Keratinocyte (primary cell): Measurements from ENCODE around the gene IFT81. TPM values are rescaled to one million over a fixed set of nuclear protein-coding genes. Genes with fewer than 3 reads are reported as not detected.

ENCODE experiments used
- DNase-seq: peaks from one replicate; pipeline ENCODE4 v3.0.0-alpha.2; 2011; ENCODE audit warnings: low read depth, missing footprints, low spot score
- FAIRE-seq: peaks from 2 replicates; lab custom pipeline; 2011; peaks lifted over from hg19 to GRCh38; lab: Jason Lieb, UNC
- H2AFZ ChIP-seq: 2 replicates; pipeline ENCODE4 v1.6.0; 2012; ENCODE audit warnings: low read length, control low read depth, inconsistent platforms; ENCODE audit not compliant: control insufficient read depth
- H3K27ac ChIP-seq: 2 replicates; pipeline ENCODE4 v1.5.1; 2011; ENCODE audit warnings: low read length; ENCODE audit not compliant: control insufficient read depth, insufficient read depth
- H3K27me3 ChIP-seq: 3 replicates; pipeline ENCODE4 v1.6.0; 2011; ENCODE audit warnings: low read length; ENCODE audit not compliant: control insufficient read depth, insufficient read depth; ENCODE audit errors: extremely low read depth
- H3K36me3 ChIP-seq, 2 experiments: 2 replicates in 1 of 2; 3 replicates in 1 of 2; pipeline ENCODE4 v1.5.1; 2011; ENCODE audit warnings: low read length in 2 of 2, mild to moderate bottlenecking in 1 of 2; ENCODE audit not compliant: control insufficient read depth in 2 of 2, insufficient read depth in 2 of 2; ENCODE audit errors: extremely low read depth in 1 of 2
- H3K4me1 ChIP-seq: 3 replicates; pipeline ENCODE4 v1.5.1; 2011; ENCODE audit warnings: low read length; ENCODE audit not compliant: control insufficient read depth, insufficient read depth; ENCODE audit errors: extremely low read depth
- H3K4me2 ChIP-seq: 3 replicates; pipeline ENCODE4 v1.6.0; 2011; ENCODE audit warnings: low read depth, low read length; ENCODE audit not compliant: control insufficient read depth, insufficient read depth; ENCODE audit errors: extremely low read depth
- H3K4me3 ChIP-seq, 3 experiments: fragments of 200-600 bp in 1 of 3; sonication (generic) in 1 of 3; 2 replicates in 2 of 3; 3 replicates in 1 of 3; pipeline ENCODE4 v1.5.1; 2011 to 2016; ENCODE audit warnings: low read length in 3 of 3, mild to moderate bottlenecking in 3 of 3, control low read depth in 2 of 3, inconsistent platforms in 1 of 3, low read depth in 1 of 3, mixed read lengths in 1 of 3, mixed run types in 1 of 3, moderate library complexity in 1 of 3; ENCODE audit not compliant: control insufficient read depth in 2 of 3, insufficient read depth in 2 of 3; ENCODE audit errors: extremely low read depth in 1 of 3
- H3K79me2 ChIP-seq: 2 replicates; pipeline ENCODE4 v1.6.0; 2012; ENCODE audit warnings: low read length; ENCODE audit not compliant: control insufficient read depth, insufficient read depth
- H3K9ac ChIP-seq: 3 replicates; pipeline ENCODE4 v1.6.0; 2011; ENCODE audit warnings: low read length; ENCODE audit not compliant: control insufficient read depth, insufficient read depth; ENCODE audit errors: extremely low read depth
- H3K9me1 ChIP-seq: 3 replicates; pipeline ENCODE4 v1.6.0; 2011; ENCODE audit warnings: low read length; ENCODE audit not compliant: control insufficient read depth, insufficient read depth; ENCODE audit errors: extremely low read depth
- H3K9me3 ChIP-seq: 2 replicates; pipeline ENCODE4 v1.5.1; 2012; ENCODE audit warnings: low read depth, low read length; ENCODE audit not compliant: control insufficient read depth
- H4K20me1 ChIP-seq: 3 replicates; pipeline ENCODE4 v1.6.0; 2011; ENCODE audit warnings: low read length; ENCODE audit not compliant: control insufficient read depth, insufficient read depth; ENCODE audit errors: extremely low read depth
- EZH2 ChIP-seq: IDR thresholded peaks from one replicate; pipeline ENCODE4 v1.6.1; 2012; ENCODE audit warnings: inconsistent platforms, mild to moderate bottlenecking, low read length, moderate library complexity
- dilution Hi-C: fragments of 300-500 bp; cut with MboI; formaldehyde crosslinking; loops from one replicate; pipeline ENCODE4 v1.7.0; 2020; ENCODE audit warnings: low sequenced_read_pairs; ENCODE audit not compliant: extremely low pct_ligation_motif_present
- polyA plus RNA-seq, 5 experiments: library from polyadenylated mRNA; depleted of rRNA in 3 of 5; stranded (reverse) in 3 of 5; stranded (forward) in 1 of 5; unstranded in 1 of 5; fragments of >200 nt; gene quantifications; 1 replicate in 1 of 5; 2 replicates in 3 of 5; 3 replicates in 1 of 5; pipeline versions ENCODE4 v1.2.1 to v1.2.3, GENCODE V29; 2011 to 2012; ENCODE audit warnings: missing spikeins in 2 of 5, low read depth in 1 of 5, low replicate concordance in 1 of 5
- TF ChIP-seq, protein P1 (sequence below), 3 experiments: IDR thresholded peaks in 1 of 3; conservative IDR thresholded peaks in 1 of 3; optimal IDR thresholded peaks in 1 of 3; 2 replicates in 2 of 3; 3 replicates in 1 of 3; pipeline versions ENCODE3 to v1.5.1; 2011; ENCODE audit warnings: low read length in 3 of 3, mild to moderate bottlenecking in 3 of 3, moderate library complexity in 2 of 3, control low read depth in 1 of 3, inconsistent platforms in 1 of 3; ENCODE audit not compliant: insufficient read depth in 2 of 3; ENCODE audit errors: extremely low read depth in 1 of 3

The IFT81 gene
- polyA plus RNA-seq, 1 donor (not counting 4 experiments of a cell fraction or from before 2014, with no cell fraction given): 8.9 TPM

DNA sequence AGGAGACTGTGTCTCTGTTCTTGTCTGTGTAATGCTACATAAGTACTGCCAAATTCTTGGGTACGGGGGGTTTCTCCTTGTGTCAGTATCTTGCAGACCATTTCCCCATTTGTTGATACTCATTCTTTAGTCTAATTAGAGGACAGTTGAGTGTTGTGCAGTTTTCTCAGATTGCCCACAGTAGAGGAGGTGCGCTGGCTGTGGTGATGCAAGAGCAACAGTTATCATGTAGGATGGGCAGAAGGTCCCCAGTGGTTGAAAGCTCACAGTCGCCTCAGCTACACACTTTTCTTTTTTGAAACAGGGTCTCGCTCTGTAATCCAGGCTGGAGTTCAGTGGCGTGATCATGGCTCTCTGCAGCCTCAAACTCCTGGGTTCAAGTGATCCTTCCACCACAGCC is 119.1 kb downstream of the IFT81 start:
- Histone ChIP-seq H3K4me3 (no peak overlapping the region), H3K4me1 (peaks cover 18% of the 10 kb centered on the region), H3K27me3 (no peaks in the 10 kb centered on the region), H3K79me2 (no peaks in the 10 kb centered on the region), H3K4me2 (no peak overlapping the region), H3K9ac (no peak overlapping the region), H3K27ac (no peak overlapping the region), H2AFZ (no peak overlapping the region), H3K9me1 (no peaks in the 10 kb centered on the region), H4K20me1 (no peaks in the 10 kb centered on the region), H3K36me3 (no peaks in the 10 kb centered on the region), H3K9me3 (no peaks in the 10 kb centered on the region)
- TF ChIP-seq EZH2: no peak
- TF ChIP-seq, protein P1, sequence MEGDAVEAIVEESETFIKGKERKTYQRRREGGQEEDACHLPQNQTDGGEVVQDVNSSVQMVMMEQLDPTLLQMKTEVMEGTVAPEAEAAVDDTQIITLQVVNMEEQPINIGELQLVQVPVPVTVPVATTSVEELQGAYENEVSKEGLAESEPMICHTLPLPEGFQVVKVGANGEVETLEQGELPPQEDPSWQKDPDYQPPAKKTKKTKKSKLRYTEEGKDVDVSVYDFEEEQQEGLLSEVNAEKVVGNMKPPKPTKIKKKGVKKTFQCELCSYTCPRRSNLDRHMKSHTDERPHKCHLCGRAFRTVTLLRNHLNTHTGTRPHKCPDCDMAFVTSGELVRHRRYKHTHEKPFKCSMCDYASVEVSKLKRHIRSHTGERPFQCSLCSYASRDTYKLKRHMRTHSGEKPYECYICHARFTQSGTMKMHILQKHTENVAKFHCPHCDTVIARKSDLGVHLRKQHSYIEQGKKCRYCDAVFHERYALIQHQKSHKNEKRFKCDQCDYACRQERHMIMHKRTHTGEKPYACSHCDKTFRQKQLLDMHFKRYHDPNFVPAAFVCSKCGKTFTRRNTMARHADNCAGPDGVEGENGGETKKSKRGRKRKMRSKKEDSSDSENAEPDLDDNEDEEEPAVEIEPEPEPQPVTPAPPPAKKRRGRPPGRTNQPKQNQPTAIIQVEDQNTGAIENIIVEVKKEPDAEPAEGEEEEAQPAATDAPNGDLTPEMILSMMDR (optimal IDR thresholded peaks at IDR 0.05 in 1 of 3, IDR thresholded peaks at IDR 0.05 in 1 of 3, conservative IDR thresholded peaks at IDR 0.05 in 1 of 3; ENCODE audit: extremely low read depth in 1 of 3, insufficient read depth in 2 of 3, low read length in 3 of 3): no peak
- no peak for DNase-seq
- FAIRE-seq: no peak
- dilution Hi-C loops: no loop called here

DNA sequence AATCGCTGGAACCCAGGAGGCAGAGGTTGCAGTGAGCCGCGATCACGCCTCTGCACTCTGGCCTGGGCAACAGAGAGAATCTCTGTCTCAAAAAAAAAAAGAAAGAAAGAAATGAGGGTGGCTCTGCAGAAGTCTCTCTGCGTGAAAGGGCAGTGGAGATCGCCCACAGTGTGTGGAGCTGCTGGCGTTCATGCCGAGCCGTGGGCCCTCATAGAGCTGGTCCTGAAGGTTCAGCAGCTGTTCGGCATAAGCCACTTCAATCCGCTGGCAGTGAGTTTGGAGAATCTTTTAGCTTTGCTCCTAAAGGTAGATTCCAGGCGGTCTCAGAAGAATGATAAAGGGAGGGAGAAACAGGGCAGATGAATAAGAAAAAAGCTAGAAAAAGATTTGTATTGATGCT is 120.2 kb downstream of the IFT81 start:
- no peak for FAIRE-seq
- dilution Hi-C loops: no loop called here

More for the DNA sequence above, 120.2 kb downstream of the IFT81 start:
- H3K36me3 ChIP-seq: no peaks in the 10 kb centered on the region
- H3K9me3 ChIP-seq: no peaks in the 10 kb centered on the region
- H4K20me1 ChIP-seq: no peaks in the 10 kb centered on the region
- no peaks in the 10 kb centered on the region for H3K27me3 ChIP-seq
- no peaks in the 10 kb centered on the region for H3K79me2 ChIP-seq
- no peak overlapping the region for H3K4me3 ChIP-seq
- TF ChIP-seq, protein P1 (optimal IDR thresholded peaks at IDR 0.05 in 1 of 3, IDR thresholded peaks at IDR 0.05 in 1 of 3, conservative IDR thresholded peaks at IDR 0.05 in 1 of 3; ENCODE audit: extremely low read depth in 1 of 3, insufficient read depth in 2 of 3, low read length in 3 of 3): no peak
- no peak for TF ChIP-seq EZH2
- H3K4me2 ChIP-seq: no peak overlapping the region
- no peaks in the 10 kb centered on the region for H3K9me1 ChIP-seq
- DNase-seq: no peak
- H3K9ac ChIP-seq: no peak overlapping the region
- no peak overlapping the region for H2AFZ ChIP-seq
- H3K27ac ChIP-seq: no peak overlapping the region
- peaks cover 30% of the 10 kb centered on the region for H3K4me1 ChIP-seq
